Lower leg skin (tissue), 4 donors: ENCODE data around the gene CHMP1A. TPM values are rescaled to one million over a fixed set of nuclear protein-coding genes. Genes with fewer than 3 reads are reported as not detected.

Source experiments
- DNase-seq, 2 donors: peaks; one replicate each; pipeline ENCODE4 v3.0.0-alpha.2; 2019; ENCODE audit warnings: low spot score in 2 of 2
- H3K4me3 ChIP-seq: fragments of 200-600 bp; sonication (generic); 2 replicates; pipeline ENCODE4 v1.5.1; 2017; ENCODE audit warnings: mild to moderate bottlenecking, low read depth; ENCODE audit not compliant: poor library complexity, severe bottlenecking
- POLR2A ChIP-seq, 2 donors: fragments of 450-650 bp; IDR thresholded peaks; one replicate each; pipeline ENCODE4 v1.6.1; 2016 to 2017; ENCODE audit warnings: antibody characterized with exemption in 2 of 2, mild to moderate bottlenecking in 1 of 2, moderate library complexity in 1 of 2
- WGBS, 2 donors: methylation state at CpG; one replicate each; pipeline ENCODE4 v1.1.5; 2018; 5-methylcytosine and 5-hydroxymethylcytosine counted together
- intact Hi-C: fragments of 100-400 bp; cut with DNase I; formaldehyde crosslinking; loops from one replicate; pipeline ENCODE4 v1.15.0; 2023; ENCODE audit warnings: low total_unique reads
- total RNA-seq, 4 donors: library from RNA; depleted of rRNA; stranded (reverse); fragments of >200 nt; gene quantifications; one replicate each; pipeline ENCODE4 v1.1.0, GENCODE V29; 2016
- TF ChIP-seq, protein P1 (sequence below), 3 donors: fragments of 450-650 bp; IDR thresholded peaks; one replicate each; pipeline ENCODE4 v1.5.1; 2016; ENCODE audit warnings: antibody characterized with exemption in 3 of 3, mild to moderate bottlenecking in 3 of 3, moderate library complexity in 2 of 3

The CHMP1A gene
- total RNA-seq, 4 donors from 2014 or later = 78.3 to 141 (median 91.1) TPM

- no peak for TF ChIP-seq POLR2A (IDR thresholded peaks at IDR 0.05)
- TF ChIP-seq, protein P1, sequence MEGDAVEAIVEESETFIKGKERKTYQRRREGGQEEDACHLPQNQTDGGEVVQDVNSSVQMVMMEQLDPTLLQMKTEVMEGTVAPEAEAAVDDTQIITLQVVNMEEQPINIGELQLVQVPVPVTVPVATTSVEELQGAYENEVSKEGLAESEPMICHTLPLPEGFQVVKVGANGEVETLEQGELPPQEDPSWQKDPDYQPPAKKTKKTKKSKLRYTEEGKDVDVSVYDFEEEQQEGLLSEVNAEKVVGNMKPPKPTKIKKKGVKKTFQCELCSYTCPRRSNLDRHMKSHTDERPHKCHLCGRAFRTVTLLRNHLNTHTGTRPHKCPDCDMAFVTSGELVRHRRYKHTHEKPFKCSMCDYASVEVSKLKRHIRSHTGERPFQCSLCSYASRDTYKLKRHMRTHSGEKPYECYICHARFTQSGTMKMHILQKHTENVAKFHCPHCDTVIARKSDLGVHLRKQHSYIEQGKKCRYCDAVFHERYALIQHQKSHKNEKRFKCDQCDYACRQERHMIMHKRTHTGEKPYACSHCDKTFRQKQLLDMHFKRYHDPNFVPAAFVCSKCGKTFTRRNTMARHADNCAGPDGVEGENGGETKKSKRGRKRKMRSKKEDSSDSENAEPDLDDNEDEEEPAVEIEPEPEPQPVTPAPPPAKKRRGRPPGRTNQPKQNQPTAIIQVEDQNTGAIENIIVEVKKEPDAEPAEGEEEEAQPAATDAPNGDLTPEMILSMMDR (IDR thresholded peaks at IDR 0.05) = no peak
- DNase-seq = no peak
- no peak overlapping the region for H3K4me3 ChIP-seq
- intact Hi-C loops = no loop called here
- WGBS, 2 donors = 90 to 97% methylated on average over 7 of the region's 7 CpGs
These were observed 2.6 kb upstream of the CHMP1A start for GRCh38 chr16:89660146-89660545.

DNA sequence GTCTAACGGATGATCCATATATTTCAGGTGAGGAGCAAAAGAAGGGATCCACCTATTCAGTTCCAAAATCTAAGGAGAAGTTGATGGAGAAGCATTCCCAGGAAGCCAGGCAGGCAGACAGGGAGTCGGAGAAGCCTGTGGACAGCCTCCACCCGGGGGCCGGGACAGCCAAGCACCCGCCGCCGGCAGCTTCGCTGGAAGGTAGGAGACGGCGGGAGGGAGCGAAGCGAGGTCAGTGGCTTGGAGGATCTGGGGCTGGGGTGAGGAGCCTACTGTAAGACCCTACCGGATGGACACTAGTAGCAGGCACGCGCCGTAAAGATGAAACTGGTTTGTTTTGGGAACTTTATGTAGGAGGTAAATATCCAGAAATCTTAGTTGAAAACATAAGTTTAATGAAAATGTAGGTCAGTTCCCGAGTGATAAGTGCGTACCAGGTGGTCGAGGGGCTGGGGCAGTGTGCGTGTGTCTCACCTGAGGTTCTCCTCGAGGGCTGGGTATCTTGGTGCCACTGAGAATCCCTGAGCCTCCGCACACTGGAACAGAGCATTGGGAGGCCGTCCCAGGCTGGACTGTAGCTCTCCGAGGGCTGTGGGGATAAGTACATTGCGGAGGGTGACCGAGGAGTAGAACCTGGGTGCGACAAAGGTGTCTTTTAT is 842 bp upstream of the CHMP1A start:
- DNase-seq = no peak
- WGBS, 2 donors = 9 to 13% methylated on average over 27 of the region's 27 CpGs
- intact Hi-C loops = no loop called here
- H3K4me3 ChIP-seq = peak overlapping the region; percentile 77
- TF ChIP-seq, protein P1 (IDR thresholded peaks at IDR 0.05) = no peak
- TF ChIP-seq POLR2A (IDR thresholded peaks at IDR 0.05) = no peak

GRCh38 chr16:89656435-89657121 is 930 bp downstream of the CHMP1A start:
- 31% methylated on average over 30 to 31 of the region's 32 CpGs for WGBS, 2 donors

GRCh38 chr16:89655062-89655643 is 2.4 kb downstream of the CHMP1A start:
- no peak for DNase-seq
- 75 to 88% methylated on average over 10 of the region's 10 CpGs for WGBS, 2 donors
- intact Hi-C loops = no loop called here
- no peak for TF ChIP-seq POLR2A (IDR thresholded peaks at IDR 0.05)
- TF ChIP-seq, protein P1 (IDR thresholded peaks at IDR 0.05) = peak in 1 of 3 donors; percentile 17
- H3K4me3 ChIP-seq = no peak overlapping the region

More at GRCh38 chr16:89656435-89657121, 930 bp downstream of the CHMP1A start:
- no peak for DNase-seq
- no peak for TF ChIP-seq POLR2A (IDR thresholded peaks at IDR 0.05)
- TF ChIP-seq, protein P1 (IDR thresholded peaks at IDR 0.05) = no peak
- intact Hi-C loops = no loop called here
- peak overlapping the region; percentile 77 for H3K4me3 ChIP-seq

- no peak for DNase-seq
- 78 to 83% methylated on average over 10 of the region's 10 CpGs for WGBS, 2 donors
- TF ChIP-seq, protein P1 (IDR thresholded peaks at IDR 0.05) = no peak
- no peak for TF ChIP-seq POLR2A (IDR thresholded peaks at IDR 0.05)
- intact Hi-C loops = no loop called here
- no peak overlapping the region for H3K4me3 ChIP-seq
These were observed 3.7 kb downstream of the CHMP1A start for GRCh38 chr16:89653656-89654295.
